Measurements from ENCODE around the gene PTH1R.
"Not testable (repeated sequence)": the region's sequence is repeated elsewhere in the genome, so short reads cannot be mapped to it uniquely, and the experiment has no call there.

PTH1R gene

DNA sequence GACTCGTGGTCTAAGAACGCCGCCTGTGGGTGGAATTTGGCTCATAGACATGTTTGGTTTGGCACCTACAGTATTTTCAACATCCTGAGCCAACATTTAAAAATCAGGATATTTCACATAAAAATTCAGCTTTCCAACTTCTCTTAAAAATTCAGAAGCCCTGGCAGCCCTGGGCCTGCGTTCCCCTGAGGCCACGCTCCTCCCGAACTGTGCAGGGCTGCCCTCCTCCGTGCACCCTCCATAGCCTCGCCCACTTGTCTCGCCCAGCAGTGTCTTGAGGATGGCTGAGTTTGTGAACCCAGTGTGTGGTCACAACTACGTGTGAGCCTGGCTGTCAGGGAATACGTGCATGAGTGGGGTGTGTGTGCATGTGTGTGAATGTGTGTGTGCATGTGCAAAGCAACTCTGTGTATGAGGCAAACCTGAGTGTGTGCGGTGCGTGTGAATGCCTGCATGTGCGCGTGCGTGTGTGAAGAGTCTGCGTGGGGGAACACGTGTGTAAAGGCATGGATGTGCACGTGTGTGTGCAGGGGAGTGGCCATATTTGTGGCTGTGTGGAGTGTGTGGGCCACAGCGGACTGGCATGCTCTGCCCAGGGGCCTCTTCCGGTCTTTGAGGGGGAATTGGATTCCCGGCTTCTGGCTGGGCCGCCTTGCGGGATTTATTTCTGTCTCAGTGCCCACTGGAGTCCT, 30.9 kb downstream of the PTH1R start:
- TF ChIP-seq, protein P1, sequence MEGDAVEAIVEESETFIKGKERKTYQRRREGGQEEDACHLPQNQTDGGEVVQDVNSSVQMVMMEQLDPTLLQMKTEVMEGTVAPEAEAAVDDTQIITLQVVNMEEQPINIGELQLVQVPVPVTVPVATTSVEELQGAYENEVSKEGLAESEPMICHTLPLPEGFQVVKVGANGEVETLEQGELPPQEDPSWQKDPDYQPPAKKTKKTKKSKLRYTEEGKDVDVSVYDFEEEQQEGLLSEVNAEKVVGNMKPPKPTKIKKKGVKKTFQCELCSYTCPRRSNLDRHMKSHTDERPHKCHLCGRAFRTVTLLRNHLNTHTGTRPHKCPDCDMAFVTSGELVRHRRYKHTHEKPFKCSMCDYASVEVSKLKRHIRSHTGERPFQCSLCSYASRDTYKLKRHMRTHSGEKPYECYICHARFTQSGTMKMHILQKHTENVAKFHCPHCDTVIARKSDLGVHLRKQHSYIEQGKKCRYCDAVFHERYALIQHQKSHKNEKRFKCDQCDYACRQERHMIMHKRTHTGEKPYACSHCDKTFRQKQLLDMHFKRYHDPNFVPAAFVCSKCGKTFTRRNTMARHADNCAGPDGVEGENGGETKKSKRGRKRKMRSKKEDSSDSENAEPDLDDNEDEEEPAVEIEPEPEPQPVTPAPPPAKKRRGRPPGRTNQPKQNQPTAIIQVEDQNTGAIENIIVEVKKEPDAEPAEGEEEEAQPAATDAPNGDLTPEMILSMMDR (IDR thresholded peaks at IDR 0.05; ENCODE audit: low read length, missing control alignments), result peak; percentile 41
- DNase-seq (ENCODE audit: low read depth), result peak; percentile 86
- no peak overlapping the region for H3K4me3 ChIP-seq (replicated peaks; ENCODE audit: low read depth, low read length)

DNA sequence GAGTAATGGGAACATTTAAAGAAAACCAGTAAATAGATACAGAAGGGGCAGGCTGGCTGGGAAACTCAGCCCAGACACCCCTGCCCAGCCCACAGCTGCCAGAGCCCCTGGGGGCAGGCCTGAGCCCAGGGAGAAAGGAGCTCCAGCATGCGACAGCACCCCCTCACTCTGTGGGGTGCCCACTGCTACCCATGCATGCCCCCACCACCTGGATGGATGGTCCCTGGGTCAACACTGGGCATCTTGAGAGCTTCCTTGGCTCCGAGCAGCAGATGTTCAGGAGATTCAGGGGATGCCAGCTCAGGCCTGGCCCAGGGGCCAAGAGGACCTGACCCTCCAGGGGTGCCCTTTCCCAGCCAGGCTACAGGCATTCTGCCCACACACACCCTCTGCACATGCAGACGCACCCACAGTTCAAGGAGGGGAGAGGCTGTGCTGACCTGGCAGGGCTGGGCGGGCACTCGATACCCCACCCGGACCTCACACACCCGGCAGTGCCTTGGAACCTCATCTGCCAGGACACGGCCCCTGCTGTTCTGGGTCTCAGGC, 31.5 kb downstream of the PTH1R start:
- no peak overlapping the region for H3K4me3 ChIP-seq (replicated peaks; ENCODE audit: low read depth, low read length)
- TF ChIP-seq, protein P1 (IDR thresholded peaks at IDR 0.05; ENCODE audit: low read length, missing control alignments), result no peak

GRCh38 chr3:46909535-46910161, 32.1 kb downstream of the PTH1R start:
- peak; percentile 84 for DNase-seq (ENCODE audit: low read depth)
- TF ChIP-seq, protein P1 (IDR thresholded peaks at IDR 0.05; ENCODE audit: low read length, missing control alignments), result peak; percentile 89

More for the DNA sequence above, 31.5 kb downstream of the PTH1R start:
- no peak for DNase-seq (ENCODE audit: low read depth)

DNA sequence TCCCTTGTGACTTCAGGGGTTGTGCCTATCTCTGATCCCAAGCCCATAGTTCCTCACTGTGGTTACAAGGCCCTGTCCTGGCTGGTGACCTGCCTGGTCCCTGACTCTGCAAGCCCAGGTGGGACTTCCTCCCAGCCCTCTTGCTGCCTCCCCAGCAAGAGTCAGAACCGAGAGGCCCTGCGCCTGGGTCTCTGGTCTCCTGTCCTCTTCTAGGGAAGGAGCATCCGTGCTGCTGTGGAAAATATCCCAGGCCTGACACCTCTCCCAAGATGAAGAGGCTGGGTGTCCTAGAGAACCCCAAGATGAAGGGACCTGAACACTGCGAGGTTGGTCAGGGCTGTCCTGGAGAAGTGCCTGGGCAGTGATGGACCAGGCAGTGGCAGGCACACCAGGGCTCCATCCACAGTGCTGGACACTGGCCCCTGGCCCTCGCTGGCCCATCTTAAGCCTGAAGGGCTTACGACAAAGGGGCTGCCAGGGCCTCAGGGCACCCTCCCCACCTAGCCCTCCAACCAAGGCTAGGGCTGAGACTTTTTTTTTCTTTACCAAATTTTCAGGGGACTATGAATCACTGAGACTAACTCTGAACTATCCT, 32.7 kb downstream of the PTH1R start:
- TF ChIP-seq, protein P1 (IDR thresholded peaks at IDR 0.05; ENCODE audit: low read length, missing control alignments), result no peak
- no peak overlapping the region for H3K4me3 ChIP-seq (replicated peaks; ENCODE audit: low read depth, low read length)
- no peak for DNase-seq (ENCODE audit: low read depth)

More at GRCh38 chr3:46909535-46910161, 32.1 kb downstream of the PTH1R start:
- H3K4me3 ChIP-seq (replicated peaks; ENCODE audit: low read depth, low read length), result no peak overlapping the region

DNA sequence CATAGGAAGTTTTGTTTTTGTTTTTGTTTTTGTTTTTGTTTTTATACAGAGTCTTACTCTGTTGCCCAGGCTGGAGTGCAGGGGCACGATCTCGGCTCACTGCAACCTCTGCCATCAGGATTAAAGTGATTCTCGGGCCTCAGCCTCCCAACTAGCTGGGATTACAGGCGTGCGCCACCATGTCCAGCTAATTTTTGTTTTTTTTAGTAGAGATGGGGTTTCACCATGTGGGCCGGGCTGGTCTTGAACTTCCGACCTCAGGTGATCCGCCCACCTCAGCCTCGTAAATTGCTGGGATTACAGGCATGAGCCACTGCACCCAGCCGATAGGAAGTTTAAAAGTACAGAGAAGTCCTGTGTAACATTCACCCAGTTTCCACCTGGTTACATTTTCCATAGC, 33.4 kb downstream of the PTH1R start:
- DNase-seq (ENCODE audit: low read depth), result not testable (repeated sequence)

DNA sequence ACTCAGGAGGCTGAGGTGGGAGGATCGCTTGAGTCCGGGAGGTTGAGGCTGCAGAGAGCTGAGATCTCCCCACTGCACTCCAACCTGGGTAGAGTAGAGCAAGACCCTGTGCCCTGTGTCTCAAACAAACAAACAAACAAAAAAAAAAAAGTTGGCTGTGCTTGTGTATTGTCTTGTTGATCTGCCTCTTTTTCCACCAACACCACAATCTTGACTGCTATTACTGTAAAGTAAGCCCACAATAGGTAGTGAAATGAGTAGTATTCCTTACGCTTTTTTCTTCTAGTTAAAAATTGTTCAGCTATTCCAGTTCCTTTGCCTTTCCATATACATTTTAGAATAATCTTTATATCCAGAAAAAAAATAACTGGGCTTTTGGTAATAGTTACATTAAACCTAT, 35.5 kb downstream of the PTH1R start:
- H3K4me3 ChIP-seq (replicated peaks; ENCODE audit: low read depth, low read length), result no peak overlapping the region
- TF ChIP-seq, protein P1 (IDR thresholded peaks at IDR 0.05; ENCODE audit: low read length, missing control alignments), result no peak
- DNase-seq (ENCODE audit: low read depth), result no peak

More for the DNA sequence above, 33.4 kb downstream of the PTH1R start:
- not testable (repeated sequence) for H3K4me3 ChIP-seq (replicated peaks; ENCODE audit: low read depth, low read length)

DNA sequence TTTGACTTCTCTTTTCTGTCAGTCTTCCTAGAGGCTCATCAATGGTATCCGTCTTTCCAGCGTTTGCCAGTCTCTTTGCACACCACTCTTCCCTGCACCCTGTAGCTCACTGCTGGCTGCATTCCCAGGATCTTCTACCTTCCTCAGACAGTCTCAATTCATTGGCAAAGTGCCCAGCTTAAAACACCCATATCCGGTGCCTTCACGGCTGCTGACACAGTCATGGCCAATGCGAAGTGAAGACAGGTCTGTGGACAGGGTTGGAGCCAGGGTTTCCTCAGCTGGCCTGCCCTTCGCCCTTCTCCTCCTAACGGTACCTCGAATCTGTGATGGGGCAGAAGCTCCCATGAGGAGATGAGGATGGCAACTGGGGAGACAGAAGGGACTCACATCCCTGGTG, 36.1 kb downstream of the PTH1R start:
- no peak overlapping the region for H3K4me3 ChIP-seq (replicated peaks; ENCODE audit: low read depth, low read length)
- DNase-seq (ENCODE audit: low read depth), result peak; percentile 89
- TF ChIP-seq, protein P1 (IDR thresholded peaks at IDR 0.05; ENCODE audit: low read length, missing control alignments), result no peak
